Thyroid gland (tissue), 4 donors: ENCODE results near the gene CDH26.

Source experiments
- CTCF ChIP-seq, 6 experiments: fragments of 200-600 bp in 3 of 6; fragments of 450-650 bp in 3 of 6; sonication (generic) in 3 of 6; IDR thresholded peaks; one replicate each; pipeline ENCODE4 v1.5.1; 2016 to 2019; ENCODE audit warnings: antibody characterized with exemption in 6 of 6, mild to moderate bottlenecking in 2 of 6, inconsistent platforms in 1 of 6, moderate library complexity in 1 of 6
- POLR2A ChIP-seq, 2 donors: fragments of 450-650 bp; IDR thresholded peaks; one replicate each; pipeline ENCODE4 v1.6.1; 2017; ENCODE audit warnings: antibody characterized with exemption in 2 of 2, mild to moderate bottlenecking in 2 of 2, moderate library complexity in 1 of 2

- TF ChIP-seq CTCF (IDR thresholded peaks at IDR 0.05), result no peak
- no peak for TF ChIP-seq POLR2A (IDR thresholded peaks at IDR 0.05)
Measured at GRCh38 chr20:60039526-60039925, 81.3 kb downstream of the CDH26 start.
